GM21447 (cell line): ENCODE measurements around the gene TMPRSS7.
A peak's percentile ranks its signal among the peaks of the same experiment; 100 is the strongest.

ENCODE experiments used
- ATAC-seq: cut with Tn5 transposase; IDR thresholded peaks from one replicate; pipeline ENCODE4 v1.9.1; 2021; ENCODE audit not compliant: unreplicated experiment

The TMPRSS7 gene

GRCh38 chr3:112034436-112034835 is at the start of gene TMPRSS7:
Gene TMPRSS7, plus strand, starts transcription at chr3:112034736. Its CDS starts 110 bp downstream, at chr3:112034846.
- ATAC-seq, result no peak

DNA sequence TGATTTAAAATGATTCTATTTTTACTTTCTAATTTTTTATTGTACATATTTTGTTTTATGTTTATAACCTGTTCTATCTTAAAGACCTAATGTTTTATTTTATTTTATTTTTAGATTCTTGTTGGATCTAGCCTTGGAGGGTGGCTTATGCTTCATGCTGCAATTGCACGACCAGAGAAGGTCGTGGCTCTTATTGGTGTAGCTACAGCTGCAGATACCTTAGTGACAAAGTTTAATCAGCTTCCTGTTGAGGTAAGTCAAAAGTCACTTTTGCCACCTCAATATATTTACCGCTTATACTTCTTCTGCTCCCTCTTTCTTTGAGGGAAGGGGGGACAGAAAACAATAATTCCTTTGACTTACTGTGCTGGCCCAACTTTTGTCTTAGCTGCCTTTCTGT is 47.7 kb upstream of the TMPRSS7 start:
- no peak for ATAC-seq

DNA sequence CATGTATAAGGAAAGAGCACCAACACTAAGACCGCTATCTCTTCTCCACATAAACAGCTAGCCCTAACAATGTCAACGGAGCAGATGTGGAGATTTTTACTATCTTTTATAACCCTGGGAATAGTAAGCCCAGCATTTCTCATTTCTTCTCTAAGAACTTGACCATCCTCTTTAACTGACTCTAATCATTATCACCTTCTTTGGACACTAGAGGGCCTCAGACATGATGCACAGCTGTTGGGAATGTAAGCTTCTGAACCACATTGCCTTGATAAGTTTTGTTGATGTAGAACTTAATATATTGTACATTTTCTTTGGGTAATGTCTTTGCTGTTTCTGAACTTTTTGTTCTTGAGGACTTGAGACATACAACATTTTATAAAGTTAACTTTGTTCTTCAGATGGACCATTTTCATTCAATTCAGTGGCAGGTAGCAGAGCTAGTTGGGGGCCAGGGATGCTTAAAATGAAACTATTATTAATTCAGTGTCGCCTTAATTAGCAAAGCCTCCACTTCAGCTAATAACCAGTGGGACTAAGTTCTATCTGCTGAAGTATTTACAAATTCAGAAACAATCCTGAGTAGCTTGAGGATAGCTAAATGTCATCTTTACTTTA is 45.4 kb upstream of the TMPRSS7 start:
- peak; percentile 93 for ATAC-seq

GRCh38 chr3:111993038-111993437 is 41.5 kb upstream of the TMPRSS7 start:
- no peak for ATAC-seq

- no peak for ATAC-seq
Measured at GRCh38 chr3:111998636-111999483, 35.7 kb upstream of the TMPRSS7 start, which contains the start of gene TAGLN3. Gene TAGLN3, plus strand, starts transcription at chr3:111998922. Its CDS starts 501 bp downstream, at chr3:111999423.

GRCh38 chr3:111999484-112000324 is 34.8 kb upstream of the TMPRSS7 start:
- no peak for ATAC-seq

- ATAC-seq, result no peak
Measured at GRCh38 chr3:112000367-112000771, 34.2 kb upstream of the TMPRSS7 start.

- ATAC-seq, result no peak
Measured at GRCh38 chr3:112000966-112001365, 33.6 kb upstream of the TMPRSS7 start.

DNA sequence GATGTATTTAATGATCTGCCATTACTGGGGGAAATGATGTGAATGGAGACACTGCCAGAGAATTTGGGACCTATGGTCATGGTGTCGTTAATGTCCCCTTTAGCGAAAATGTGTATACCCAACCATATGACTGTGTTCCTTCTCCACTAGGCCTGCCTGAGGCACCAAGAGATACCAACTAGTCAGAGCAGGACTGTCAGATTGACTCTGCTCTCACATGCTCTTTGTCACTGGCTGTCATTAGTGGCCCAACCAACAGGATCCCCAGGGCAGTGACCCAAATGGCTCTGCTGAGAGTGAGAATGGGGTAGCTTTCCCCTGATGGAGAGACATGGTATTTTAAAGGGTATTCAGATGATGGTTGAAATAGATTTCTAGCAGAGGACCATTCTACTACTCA is 33.0 kb upstream of the TMPRSS7 start:
- no peak for ATAC-seq

DNA sequence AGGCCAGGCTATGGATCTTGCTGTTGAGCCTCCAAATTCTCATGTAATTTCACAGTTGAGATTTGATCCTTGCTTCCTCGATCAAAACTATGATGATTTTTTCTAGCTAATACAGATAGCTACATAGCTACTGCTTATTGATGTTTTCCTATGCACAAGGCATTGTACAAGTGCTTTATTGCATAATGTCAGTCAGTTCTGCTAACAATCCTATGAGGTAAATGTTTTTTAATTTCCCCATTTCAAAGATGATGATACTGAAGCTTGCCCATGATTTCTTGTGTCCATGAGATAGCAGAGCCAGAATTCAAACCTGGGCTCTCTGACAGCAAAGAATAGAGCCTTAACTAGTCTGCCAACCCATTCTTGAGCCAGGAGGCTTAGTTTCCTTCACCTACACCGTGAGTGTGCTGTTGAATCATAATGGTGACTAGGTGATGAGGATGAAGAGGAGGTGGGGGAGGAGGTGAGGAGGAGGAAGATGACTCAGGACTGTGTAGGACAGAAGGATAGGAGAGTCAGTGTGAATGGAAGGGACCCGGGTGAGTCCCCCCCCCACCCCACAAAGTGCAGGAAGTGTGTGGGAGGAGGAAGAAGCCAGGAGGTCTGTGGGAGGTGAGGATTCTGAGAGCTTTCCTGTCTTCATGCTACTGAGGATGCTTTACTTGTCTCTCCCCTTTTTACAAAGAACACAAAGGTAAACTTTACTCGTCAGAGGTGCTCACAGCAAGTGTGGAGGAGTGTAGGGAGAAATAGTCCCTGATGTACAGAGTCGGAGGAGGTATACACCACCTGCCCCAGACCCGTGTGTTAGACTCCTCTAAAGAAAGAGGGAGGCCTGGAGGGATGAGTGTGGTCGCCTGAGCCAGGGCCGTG is 32.2 kb upstream of the TMPRSS7 start:
- no peak for ATAC-seq

- ATAC-seq, result no peak
Measured at GRCh38 chr3:112003321-112004080, 31.0 kb upstream of the TMPRSS7 start.

GRCh38 chr3:112004187-112004586 is 30.3 kb upstream of the TMPRSS7 start:
- no peak for ATAC-seq

GRCh38 chr3:112004669-112005068 is 29.9 kb upstream of the TMPRSS7 start:
- ATAC-seq, result no peak

DNA sequence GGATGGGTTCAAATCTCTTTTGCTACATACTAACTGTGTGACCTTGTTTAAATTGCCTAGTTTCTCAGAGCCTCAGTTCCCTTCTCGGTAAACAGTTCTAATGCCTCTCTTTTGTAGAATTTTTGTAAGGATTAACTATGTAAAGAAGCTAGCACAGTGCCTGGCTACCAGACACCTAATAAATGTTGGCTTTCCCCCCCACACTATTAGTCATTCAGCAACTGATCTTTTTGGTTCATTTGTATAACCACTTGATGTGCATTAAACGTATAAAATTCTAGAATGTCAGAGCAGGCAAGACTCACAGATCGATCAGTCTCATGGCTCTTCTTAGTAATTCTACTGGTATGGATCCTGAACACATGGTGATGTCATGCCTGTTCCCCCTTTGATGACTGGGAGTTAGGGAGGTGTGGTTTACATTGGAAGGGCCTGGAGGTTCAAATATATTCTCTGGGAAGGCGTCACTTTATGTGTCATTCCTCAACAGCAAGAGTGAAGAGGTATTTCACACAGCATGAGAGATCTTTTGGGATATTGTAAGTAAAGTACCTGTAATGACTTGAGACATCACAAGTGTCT is 29.4 kb upstream of the TMPRSS7 start:
- no peak for ATAC-seq

DNA sequence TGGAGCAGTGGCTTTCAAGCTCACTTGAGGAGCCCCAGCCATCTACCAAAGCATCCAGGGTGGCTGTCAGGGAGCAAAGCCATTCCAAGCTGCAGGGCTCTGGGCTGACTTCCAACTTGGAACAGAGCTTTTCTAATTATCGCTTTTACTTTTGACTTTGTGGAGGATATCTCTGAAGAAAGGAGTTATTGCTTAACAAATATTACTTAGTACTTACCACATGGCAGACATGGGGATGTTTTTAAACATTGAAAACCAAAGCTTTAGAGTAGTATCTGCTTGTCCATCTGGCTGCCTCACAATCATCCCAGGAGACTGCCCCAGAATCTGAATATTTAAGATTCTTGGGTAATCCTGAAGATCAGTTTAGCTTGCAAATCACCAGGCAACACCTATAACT is 26.9 kb upstream of the TMPRSS7 start:
- no peak for ATAC-seq

- ATAC-seq, result no peak
Measured at GRCh38 chr3:112009670-112010069, 24.9 kb upstream of the TMPRSS7 start.

GRCh38 chr3:112010636-112011035 is 23.9 kb upstream of the TMPRSS7 start:
- no peak for ATAC-seq

DNA sequence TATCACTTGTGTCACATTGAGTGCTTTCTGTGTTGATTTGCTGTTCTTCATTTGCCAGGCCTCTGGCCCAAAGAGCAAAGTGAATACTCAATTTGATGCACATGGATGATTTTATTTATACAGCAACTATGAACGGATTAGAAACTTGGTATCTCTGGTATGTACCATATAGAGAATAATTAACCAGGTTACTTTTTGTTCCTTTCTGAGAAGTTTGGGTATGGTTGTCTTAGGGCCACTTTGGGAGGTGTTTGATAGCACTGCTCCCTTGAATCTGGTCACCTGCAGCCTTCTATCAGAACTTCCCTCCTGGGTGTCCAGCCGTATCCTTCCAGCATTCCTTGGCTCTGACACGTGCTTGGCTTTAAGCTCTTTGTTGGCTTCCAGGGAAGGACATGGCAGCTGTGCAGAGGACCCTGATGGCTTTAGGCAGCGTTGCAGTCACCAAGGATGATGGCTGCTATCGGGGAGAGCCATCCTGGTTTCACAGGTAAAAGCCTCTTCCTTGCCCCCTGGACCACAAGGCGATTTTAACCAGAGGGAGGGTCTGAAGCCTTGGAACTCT is 23.1 kb upstream of the TMPRSS7 start:
- ATAC-seq, result no peak
